ENCODE data around the gene RAC2.

- TF ChIP-seq CTCF (IDR thresholded peaks at IDR 0.05) (peak; percentile 93 to 99 (median 96)), POLR2A (IDR thresholded peaks at IDR 0.05) (peak; percentile 99)
Measured at GRCh38 chr22:37199103-37199759, 44.8 kb downstream of the RAC2 start.
